ENCODE results near the gene POLN. TPM values are rescaled to one million over a fixed set of nuclear protein-coding genes. Genes with fewer than 3 reads are reported as not detected.

The POLN gene
- total RNA-seq, 2 donors from 2014 or later = 2.8 to 2.9 TPM

GRCh38 chr4:2062808-2063524 lies 179.0 kb downstream of the POLN start:
- no peak overlapping the region for H3K9ac ChIP-seq (ENCODE audit: extremely low read depth, low read length, poor library complexity, severe bottlenecking)
- DNase-seq = no peak
- TF ChIP-seq CTCF (conservative IDR thresholded peaks at IDR 0.05) = no peak
- no peaks in the 10 kb centered on the region for H3K9me3 ChIP-seq (ENCODE audit: control insufficient read depth, low read length)
- H3K4me3 ChIP-seq (ENCODE audit: low read length) = no peak overlapping the region
- Mint-ChIP-seq H3K36me3 (ENCODE audit: low read depth) (no peaks in the 10 kb centered on the region), H3K4me3 (no peak overlapping the region), H3K27ac (no peak overlapping the region), H3K9me3 (no peaks in the 10 kb centered on the region), H3K27me3 (ENCODE audit: insufficient read depth) (peaks cover 21% of the 10 kb centered on the region), H3K4me1 (no peaks in the 10 kb centered on the region)
- no peaks in the 10 kb centered on the region for H3K4me1 ChIP-seq (ENCODE audit: control insufficient read depth, insufficient read depth, low read length)
- 89 to 100% methylated on average over 2 to 16 of the region's 16 CpGs for WGBS, 2 experiments (ENCODE audit: insufficient coverage in 1 of 2, insufficient read length in 1 of 2)
- H3K27ac ChIP-seq (ENCODE audit: low read depth, low read length) = no peak overlapping the region
- H3K36me3 ChIP-seq (ENCODE audit: control insufficient read depth, insufficient read depth, low read length) = no peaks in the 10 kb centered on the region
- H3K27me3 ChIP-seq (ENCODE audit: control insufficient read depth, insufficient read depth, low read length, poor library complexity, severe bottlenecking) = peaks cover 33% of the 10 kb centered on the region

GRCh38 chr4:2062168-2062807 lies 179.6 kb downstream of the POLN start:
- no peak for DNase-seq
- Mint-ChIP-seq H3K36me3 (ENCODE audit: low read depth) (no peaks in the 10 kb centered on the region), H3K4me1 (no peaks in the 10 kb centered on the region), H3K27me3 (ENCODE audit: insufficient read depth) (peaks cover 28% of the 10 kb centered on the region), H3K4me3 (no peak overlapping the region), H3K27ac (no peak overlapping the region), H3K9me3 (no peaks in the 10 kb centered on the region)
- Histone ChIP-seq H3K36me3 (ENCODE audit: control insufficient read depth, insufficient read depth, low read length) (no peaks in the 10 kb centered on the region), H3K4me1 (ENCODE audit: control insufficient read depth, insufficient read depth, low read length) (no peaks in the 10 kb centered on the region), H3K9ac (ENCODE audit: extremely low read depth, low read length, poor library complexity, severe bottlenecking) (no peak overlapping the region), H3K27ac (ENCODE audit: low read depth, low read length) (no peak overlapping the region), H3K27me3 (ENCODE audit: control insufficient read depth, insufficient read depth, low read length, poor library complexity, severe bottlenecking) (peaks cover 39% of the 10 kb centered on the region), H3K4me3 (ENCODE audit: low read length) (no peak overlapping the region), H3K9me3 (ENCODE audit: control insufficient read depth, low read length) (no peaks in the 10 kb centered on the region)
- no peak for TF ChIP-seq CTCF (conservative IDR thresholded peaks at IDR 0.05)
- 92 to 95% methylated on average over 4 to 11 of the region's 11 CpGs for whole genome bisulfite sequencing, 2 experiments (ENCODE audit: insufficient coverage in 1 of 2, insufficient read length in 1 of 2)

- H3K9me3 ChIP-seq (ENCODE audit: control insufficient read depth, low read length) = no peaks in the 10 kb centered on the region
- no peaks in the 10 kb centered on the region for H3K36me3 ChIP-seq (ENCODE audit: control insufficient read depth, insufficient read depth, low read length)
- no peak overlapping the region for H3K4me3 ChIP-seq (ENCODE audit: low read length)
- Mint-ChIP-seq H3K27ac (no peak overlapping the region), H3K36me3 (ENCODE audit: low read depth) (no peaks in the 10 kb centered on the region), H3K9me3 (no peaks in the 10 kb centered on the region), H3K27me3 (ENCODE audit: insufficient read depth) (peaks cover 36% of the 10 kb centered on the region), H3K4me3 (peak overlapping the region; percentile 39), H3K4me1 (no peaks in the 10 kb centered on the region)
- no peak for DNase-seq
- no peaks in the 10 kb centered on the region for H3K4me1 ChIP-seq (ENCODE audit: control insufficient read depth, insufficient read depth, low read length)
- no peak overlapping the region for H3K9ac ChIP-seq (ENCODE audit: extremely low read depth, low read length, poor library complexity, severe bottlenecking)
- WGBS, 2 experiments (ENCODE audit: insufficient coverage in 1 of 2, insufficient read length in 1 of 2) = 69 to 74% methylated on average over 16 to 42 of the region's 42 CpGs
- peaks cover 48% of the 10 kb centered on the region for H3K27me3 ChIP-seq (ENCODE audit: control insufficient read depth, insufficient read depth, low read length, poor library complexity, severe bottlenecking)
- H3K27ac ChIP-seq (ENCODE audit: low read depth, low read length) = no peak overlapping the region
- TF ChIP-seq CTCF (conservative IDR thresholded peaks at IDR 0.05) = no peak
Observed at GRCh38 chr4:2061186-2062131, 180.5 kb downstream of the POLN start.

All from endodermal cell (in vitro differentiated cells).